ENCODE data around the gene PROX1.
"Not testable (repeated sequence)": the region's sequence is repeated elsewhere in the genome, so short reads cannot be mapped to it uniquely, and the experiment has no call there.

Gene PROX1

GRCh38 chr1:214072426-214073157 is 84.8 kb downstream of the PROX1 start:
- DNase-seq (ENCODE audit: low spot score): no peak

- DNase-seq (ENCODE audit: low spot score): no peak
These were observed 86.7 kb downstream of the PROX1 start for GRCh38 chr1:214074477-214074876.

GRCh38 chr1:214075305-214075998 is 87.7 kb downstream of the PROX1 start:
- no peak for DNase-seq (ENCODE audit: low spot score)

- no peak for DNase-seq (ENCODE audit: low spot score)
These were observed 88.4 kb downstream of the PROX1 start for GRCh38 chr1:214075999-214076707.

GRCh38 chr1:214076708-214077065 is 88.9 kb downstream of the PROX1 start:
- DNase-seq (ENCODE audit: low spot score): no peak

GRCh38 chr1:214078950-214079349 is 91.2 kb downstream of the PROX1 start:
- DNase-seq (ENCODE audit: low spot score): no peak

- DNase-seq (ENCODE audit: low spot score): no peak
These were observed 97.6 kb downstream of the PROX1 start for GRCh38 chr1:214085325-214085724.

- no peak for DNase-seq (ENCODE audit: low spot score)
These were observed 99.2 kb downstream of the PROX1 start for GRCh38 chr1:214086945-214087344.

GRCh38 chr1:214089003-214089402 is 101.2 kb downstream of the PROX1 start:
- not testable (repeated sequence) for DNase-seq (ENCODE audit: low spot score)
